ENCODE data around the gene NUAK1. TPM values are rescaled to one million over a fixed set of nuclear protein-coding genes. Genes with fewer than 3 reads are reported as not detected.
"Not testable (repeated sequence)": the region's sequence is repeated elsewhere in the genome, so short reads cannot be mapped to it uniquely, and the experiment has no call there.

The NUAK1 gene
- total and polyA plus RNA-seq, 9 donors, result 5.8 to 14.0 (median 9.1) TPM

- WGBS (ENCODE audit: insufficient coverage), result 73% methylated on average over 4 of the region's 5 CpGs
- Histone ChIP-seq H3K36me3 (ENCODE audit: control insufficient read depth, insufficient read depth, low read length) (no peaks in the 10 kb centered on the region), H3K4me1 (ENCODE audit: control insufficient read depth, insufficient read depth, low read length) (peaks cover 3% of the 10 kb centered on the region), H3K4me3 (ENCODE audit: low read length) (no peak overlapping the region), H3K27me3 (ENCODE audit: control insufficient read depth, insufficient read depth, low read length) (no peaks in the 10 kb centered on the region), H3K9me3 (replicated peaks; ENCODE audit: control insufficient read depth, low read depth, low read length) (no peaks in the 10 kb centered on the region), H3K27ac (ENCODE audit: low read length) (no peak overlapping the region)
- DNase-seq, result no peak
Measured at GRCh38 chr12:106027286-106027685, 111.5 kb downstream of the NUAK1 start.

GRCh38 chr12:106025129-106025528 is 113.6 kb downstream of the NUAK1 start:
- H3K9me3 ChIP-seq (replicated peaks; ENCODE audit: control insufficient read depth, low read depth, low read length), result no peaks in the 10 kb centered on the region
- H3K27me3 ChIP-seq (ENCODE audit: control insufficient read depth, insufficient read depth, low read length), result no peaks in the 10 kb centered on the region
- no peak for DNase-seq
- H3K36me3 ChIP-seq (ENCODE audit: control insufficient read depth, insufficient read depth, low read length), result no peaks in the 10 kb centered on the region
- H3K27ac ChIP-seq (ENCODE audit: low read length), result no peak overlapping the region
- no peak overlapping the region for H3K4me3 ChIP-seq (ENCODE audit: low read length)
- WGBS (ENCODE audit: insufficient coverage), result 60% methylated on average over 1 of the region's 2 CpGs
- no peaks in the 10 kb centered on the region for H3K4me1 ChIP-seq (ENCODE audit: control insufficient read depth, insufficient read depth, low read length)

- DNase-seq, result no peak
- H3K4me3 ChIP-seq (ENCODE audit: low read length), result no peak overlapping the region
- no peaks in the 10 kb centered on the region for H3K36me3 ChIP-seq (ENCODE audit: control insufficient read depth, insufficient read depth, low read length)
- H3K4me1 ChIP-seq (ENCODE audit: control insufficient read depth, insufficient read depth, low read length), result no peaks in the 10 kb centered on the region
- no peaks in the 10 kb centered on the region for H3K27me3 ChIP-seq (ENCODE audit: control insufficient read depth, insufficient read depth, low read length)
- no CpG with 5 or more reads among the region's 2 CpGs for WGBS (ENCODE audit: insufficient coverage)
- no peak overlapping the region for H3K27ac ChIP-seq (ENCODE audit: low read length)
- no peaks in the 10 kb centered on the region for H3K9me3 ChIP-seq (replicated peaks; ENCODE audit: control insufficient read depth, low read depth, low read length)
Measured at GRCh38 chr12:106023039-106023438, 115.7 kb downstream of the NUAK1 start.

GRCh38 chr12:106022568-106023012 is 116.2 kb downstream of the NUAK1 start:
- Histone ChIP-seq H3K36me3 (ENCODE audit: control insufficient read depth, insufficient read depth, low read length) (no peaks in the 10 kb centered on the region), H3K4me1 (ENCODE audit: control insufficient read depth, insufficient read depth, low read length) (no peaks in the 10 kb centered on the region), H3K4me3 (ENCODE audit: low read length) (no peak overlapping the region), H3K9me3 (replicated peaks; ENCODE audit: control insufficient read depth, low read depth, low read length) (no peaks in the 10 kb centered on the region), H3K27ac (ENCODE audit: low read length) (no peak overlapping the region), H3K27me3 (ENCODE audit: control insufficient read depth, insufficient read depth, low read length) (no peaks in the 10 kb centered on the region)
- peak; percentile 29 for DNase-seq
- WGBS (ENCODE audit: insufficient coverage), result 90% methylated on average over 2 of the region's 5 CpGs

GRCh38 chr12:106021516-106021915 is 117.2 kb downstream of the NUAK1 start:
- Histone ChIP-seq H3K27ac (ENCODE audit: low read length) (no peak overlapping the region), H3K27me3 (ENCODE audit: control insufficient read depth, insufficient read depth, low read length) (no peaks in the 10 kb centered on the region), H3K36me3 (ENCODE audit: control insufficient read depth, insufficient read depth, low read length) (no peaks in the 10 kb centered on the region), H3K4me3 (ENCODE audit: low read length) (no peak overlapping the region), H3K4me1 (ENCODE audit: control insufficient read depth, insufficient read depth, low read length) (no peaks in the 10 kb centered on the region), H3K9me3 (replicated peaks; ENCODE audit: control insufficient read depth, low read depth, low read length) (no peaks in the 10 kb centered on the region)
- DNase-seq, result no peak
- WGBS (ENCODE audit: insufficient coverage), result 58% methylated on average over 2 of the region's 5 CpGs

GRCh38 chr12:106020736-106021135 is 118.0 kb downstream of the NUAK1 start:
- Histone ChIP-seq H3K27ac (ENCODE audit: low read length) (no peak overlapping the region), H3K9me3 (replicated peaks; ENCODE audit: control insufficient read depth, low read depth, low read length) (no peaks in the 10 kb centered on the region), H3K27me3 (ENCODE audit: control insufficient read depth, insufficient read depth, low read length) (no peaks in the 10 kb centered on the region), H3K4me3 (ENCODE audit: low read length) (no peak overlapping the region), H3K4me1 (ENCODE audit: control insufficient read depth, insufficient read depth, low read length) (no peaks in the 10 kb centered on the region), H3K36me3 (ENCODE audit: control insufficient read depth, insufficient read depth, low read length) (no peaks in the 10 kb centered on the region)
- no peak for DNase-seq
- WGBS (ENCODE audit: insufficient coverage), result 93% methylated on average over 2 of the region's 3 CpGs

- no peaks in the 10 kb centered on the region for H3K4me1 ChIP-seq (ENCODE audit: control insufficient read depth, insufficient read depth, low read length)
- DNase-seq, result no peak
- no peak overlapping the region for H3K4me3 ChIP-seq (ENCODE audit: low read length)
- no peaks in the 10 kb centered on the region for H3K27me3 ChIP-seq (ENCODE audit: control insufficient read depth, insufficient read depth, low read length)
- H3K36me3 ChIP-seq (ENCODE audit: control insufficient read depth, insufficient read depth, low read length), result no peaks in the 10 kb centered on the region
- WGBS (ENCODE audit: insufficient coverage), result 70% methylated on average over 1 of the region's 2 CpGs
- no peak overlapping the region for H3K27ac ChIP-seq (ENCODE audit: low read length)
- H3K9me3 ChIP-seq (replicated peaks; ENCODE audit: control insufficient read depth, low read depth, low read length), result no peaks in the 10 kb centered on the region
Measured at GRCh38 chr12:106019144-106019543, 119.6 kb downstream of the NUAK1 start.

- Histone ChIP-seq H3K27me3 (ENCODE audit: control insufficient read depth, insufficient read depth, low read length) (no peaks in the 10 kb centered on the region), H3K9me3 (replicated peaks; ENCODE audit: control insufficient read depth, low read depth, low read length) (no peaks in the 10 kb centered on the region), H3K27ac (ENCODE audit: low read length) (no peak overlapping the region), H3K4me1 (ENCODE audit: control insufficient read depth, insufficient read depth, low read length) (no peaks in the 10 kb centered on the region), H3K36me3 (ENCODE audit: control insufficient read depth, insufficient read depth, low read length) (no peaks in the 10 kb centered on the region), H3K4me3 (ENCODE audit: low read length) (no peak overlapping the region)
- WGBS (ENCODE audit: insufficient coverage), result no CpG with 5 or more reads among the region's 1 CpG
- DNase-seq, result no peak
Measured at GRCh38 chr12:106018286-106018685, 120.5 kb downstream of the NUAK1 start.

GRCh38 chr12:106016601-106017278 is 122.0 kb downstream of the NUAK1 start:
- not testable (repeated sequence) for DNase-seq; H3K4me1 ChIP-seq (ENCODE audit: control insufficient read depth, insufficient read depth, low read length); H3K9me3 ChIP-seq (replicated peaks; ENCODE audit: control insufficient read depth, low read depth, low read length); H3K4me3 ChIP-seq (ENCODE audit: low read length); H3K36me3 ChIP-seq (ENCODE audit: control insufficient read depth, insufficient read depth, low read length); H3K27me3 ChIP-seq (ENCODE audit: control insufficient read depth, insufficient read depth, low read length); H3K27ac ChIP-seq (ENCODE audit: low read length)
- 89% methylated on average over 5 of the region's 7 CpGs for WGBS (ENCODE audit: insufficient coverage)

GRCh38 chr12:106015646-106016045 is 123.1 kb downstream of the NUAK1 start:
- Histone ChIP-seq H3K4me1 (ENCODE audit: control insufficient read depth, insufficient read depth, low read length) (no peaks in the 10 kb centered on the region), H3K4me3 (ENCODE audit: low read length) (no peak overlapping the region), H3K9me3 (replicated peaks; ENCODE audit: control insufficient read depth, low read depth, low read length) (no peaks in the 10 kb centered on the region), H3K27ac (ENCODE audit: low read length) (no peak overlapping the region), H3K27me3 (ENCODE audit: control insufficient read depth, insufficient read depth, low read length) (no peaks in the 10 kb centered on the region), H3K36me3 (ENCODE audit: control insufficient read depth, insufficient read depth, low read length) (no peaks in the 10 kb centered on the region)
- DNase-seq, result no peak
- no CpG with 5 or more reads among the region's 12 CpGs for WGBS (ENCODE audit: insufficient coverage)

- no peaks in the 10 kb centered on the region for H3K27me3 ChIP-seq (ENCODE audit: control insufficient read depth, insufficient read depth, low read length)
- H3K9me3 ChIP-seq (replicated peaks; ENCODE audit: control insufficient read depth, low read depth, low read length), result no peaks in the 10 kb centered on the region
- DNase-seq, result no peak
- no peak overlapping the region for H3K4me3 ChIP-seq (ENCODE audit: low read length)
- 100% methylated on average over 1 of the region's 4 CpGs for WGBS (ENCODE audit: insufficient coverage)
- H3K27ac ChIP-seq (ENCODE audit: low read length), result no peak overlapping the region
- H3K36me3 ChIP-seq (ENCODE audit: control insufficient read depth, insufficient read depth, low read length), result no peaks in the 10 kb centered on the region
- H3K4me1 ChIP-seq (ENCODE audit: control insufficient read depth, insufficient read depth, low read length), result no peaks in the 10 kb centered on the region
Measured at GRCh38 chr12:106013941-106014340, 124.8 kb downstream of the NUAK1 start.

Measured in muscle of leg (tissue), 11 donors.